ENCODE measurements around the gene TRIM62. TPM values are rescaled to one million over a fixed set of nuclear protein-coding genes. Genes with fewer than 3 reads are reported as not detected.

The TRIM62 gene
- total and polyA plus RNA-seq, 2 experiments from 2014 or later = 2.9 to 18.9 TPM

DNA sequence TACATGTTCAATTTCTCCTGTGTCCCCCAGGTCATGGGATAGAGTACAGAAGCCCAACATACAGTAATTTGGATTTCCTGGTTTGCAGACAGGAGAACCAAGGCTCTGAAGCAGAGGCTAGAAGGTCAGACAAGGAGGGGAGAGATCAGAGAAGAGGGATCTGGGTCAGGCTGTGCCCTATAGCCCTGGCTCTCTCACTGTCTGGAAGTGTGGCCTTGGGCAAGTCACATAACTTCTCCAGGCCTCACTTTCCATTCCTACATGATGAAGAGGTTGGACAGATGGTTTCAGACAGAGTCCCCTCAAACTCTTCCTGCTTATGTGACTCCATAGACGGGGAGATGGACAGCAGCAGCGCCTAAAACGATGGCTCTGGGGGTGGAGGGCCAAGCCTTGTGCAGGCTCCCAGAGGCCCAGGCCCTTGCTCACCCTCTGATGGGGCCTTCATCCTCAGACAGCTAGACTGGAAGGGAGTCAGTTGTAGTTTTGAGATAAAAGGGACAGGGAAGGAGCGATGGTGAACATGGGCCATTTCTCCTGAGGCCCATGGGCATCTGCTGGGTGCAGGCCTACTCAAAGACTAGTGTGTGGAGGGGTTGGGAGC, 2.9 kb downstream of the TRIM62 start:
- no peaks in the 10 kb centered on the region for H3K9me3 Mint-ChIP-seq

More for the DNA sequence above, 2.9 kb downstream of the TRIM62 start:
- H3K27ac Mint-ChIP-seq = no peak overlapping the region
- H3K4me2 ChIP-seq = no peak overlapping the region
- H3K4me1 Mint-ChIP-seq = peaks cover 26% of the 10 kb centered on the region
- H3K79me2 ChIP-seq (replicated peaks; ENCODE audit: insufficient read depth) = peaks cover 4% of the 10 kb centered on the region; the same call in 1 of the 2 replicates
- H3K27me3 ChIP-seq (ENCODE audit: insufficient read depth) = peaks cover 5% of the 10 kb centered on the region; the same call in 1 of the 2 replicates
- H3K36me3 Mint-ChIP-seq (ENCODE audit: low read depth) = peaks cover 3% of the 10 kb centered on the region; the same call in 1 of the 3 replicates
- H3K4me3 ChIP-seq = no peak overlapping the region
- H2AFZ ChIP-seq = no peak overlapping the region
- no peaks in the 10 kb centered on the region for H3F3A ChIP-seq (replicated peaks; ENCODE audit: low read depth)
- H3K9me2 ChIP-seq (ENCODE audit: insufficient read depth) = peaks cover 3% of the 10 kb centered on the region; the same call in 1 of the 2 replicates
- TF ChIP-seq ZNF331 (CRISPR knock-in tag; IDR thresholded peaks at IDR 0.05; ENCODE audit: low read depth) = no peak
- TF ChIP-seq, protein P1, sequence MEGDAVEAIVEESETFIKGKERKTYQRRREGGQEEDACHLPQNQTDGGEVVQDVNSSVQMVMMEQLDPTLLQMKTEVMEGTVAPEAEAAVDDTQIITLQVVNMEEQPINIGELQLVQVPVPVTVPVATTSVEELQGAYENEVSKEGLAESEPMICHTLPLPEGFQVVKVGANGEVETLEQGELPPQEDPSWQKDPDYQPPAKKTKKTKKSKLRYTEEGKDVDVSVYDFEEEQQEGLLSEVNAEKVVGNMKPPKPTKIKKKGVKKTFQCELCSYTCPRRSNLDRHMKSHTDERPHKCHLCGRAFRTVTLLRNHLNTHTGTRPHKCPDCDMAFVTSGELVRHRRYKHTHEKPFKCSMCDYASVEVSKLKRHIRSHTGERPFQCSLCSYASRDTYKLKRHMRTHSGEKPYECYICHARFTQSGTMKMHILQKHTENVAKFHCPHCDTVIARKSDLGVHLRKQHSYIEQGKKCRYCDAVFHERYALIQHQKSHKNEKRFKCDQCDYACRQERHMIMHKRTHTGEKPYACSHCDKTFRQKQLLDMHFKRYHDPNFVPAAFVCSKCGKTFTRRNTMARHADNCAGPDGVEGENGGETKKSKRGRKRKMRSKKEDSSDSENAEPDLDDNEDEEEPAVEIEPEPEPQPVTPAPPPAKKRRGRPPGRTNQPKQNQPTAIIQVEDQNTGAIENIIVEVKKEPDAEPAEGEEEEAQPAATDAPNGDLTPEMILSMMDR (conservative IDR thresholded peaks at IDR 0.05; ENCODE audit: low read depth in 2 of 2) = no peak
- TF ChIP-seq, protein P2, sequence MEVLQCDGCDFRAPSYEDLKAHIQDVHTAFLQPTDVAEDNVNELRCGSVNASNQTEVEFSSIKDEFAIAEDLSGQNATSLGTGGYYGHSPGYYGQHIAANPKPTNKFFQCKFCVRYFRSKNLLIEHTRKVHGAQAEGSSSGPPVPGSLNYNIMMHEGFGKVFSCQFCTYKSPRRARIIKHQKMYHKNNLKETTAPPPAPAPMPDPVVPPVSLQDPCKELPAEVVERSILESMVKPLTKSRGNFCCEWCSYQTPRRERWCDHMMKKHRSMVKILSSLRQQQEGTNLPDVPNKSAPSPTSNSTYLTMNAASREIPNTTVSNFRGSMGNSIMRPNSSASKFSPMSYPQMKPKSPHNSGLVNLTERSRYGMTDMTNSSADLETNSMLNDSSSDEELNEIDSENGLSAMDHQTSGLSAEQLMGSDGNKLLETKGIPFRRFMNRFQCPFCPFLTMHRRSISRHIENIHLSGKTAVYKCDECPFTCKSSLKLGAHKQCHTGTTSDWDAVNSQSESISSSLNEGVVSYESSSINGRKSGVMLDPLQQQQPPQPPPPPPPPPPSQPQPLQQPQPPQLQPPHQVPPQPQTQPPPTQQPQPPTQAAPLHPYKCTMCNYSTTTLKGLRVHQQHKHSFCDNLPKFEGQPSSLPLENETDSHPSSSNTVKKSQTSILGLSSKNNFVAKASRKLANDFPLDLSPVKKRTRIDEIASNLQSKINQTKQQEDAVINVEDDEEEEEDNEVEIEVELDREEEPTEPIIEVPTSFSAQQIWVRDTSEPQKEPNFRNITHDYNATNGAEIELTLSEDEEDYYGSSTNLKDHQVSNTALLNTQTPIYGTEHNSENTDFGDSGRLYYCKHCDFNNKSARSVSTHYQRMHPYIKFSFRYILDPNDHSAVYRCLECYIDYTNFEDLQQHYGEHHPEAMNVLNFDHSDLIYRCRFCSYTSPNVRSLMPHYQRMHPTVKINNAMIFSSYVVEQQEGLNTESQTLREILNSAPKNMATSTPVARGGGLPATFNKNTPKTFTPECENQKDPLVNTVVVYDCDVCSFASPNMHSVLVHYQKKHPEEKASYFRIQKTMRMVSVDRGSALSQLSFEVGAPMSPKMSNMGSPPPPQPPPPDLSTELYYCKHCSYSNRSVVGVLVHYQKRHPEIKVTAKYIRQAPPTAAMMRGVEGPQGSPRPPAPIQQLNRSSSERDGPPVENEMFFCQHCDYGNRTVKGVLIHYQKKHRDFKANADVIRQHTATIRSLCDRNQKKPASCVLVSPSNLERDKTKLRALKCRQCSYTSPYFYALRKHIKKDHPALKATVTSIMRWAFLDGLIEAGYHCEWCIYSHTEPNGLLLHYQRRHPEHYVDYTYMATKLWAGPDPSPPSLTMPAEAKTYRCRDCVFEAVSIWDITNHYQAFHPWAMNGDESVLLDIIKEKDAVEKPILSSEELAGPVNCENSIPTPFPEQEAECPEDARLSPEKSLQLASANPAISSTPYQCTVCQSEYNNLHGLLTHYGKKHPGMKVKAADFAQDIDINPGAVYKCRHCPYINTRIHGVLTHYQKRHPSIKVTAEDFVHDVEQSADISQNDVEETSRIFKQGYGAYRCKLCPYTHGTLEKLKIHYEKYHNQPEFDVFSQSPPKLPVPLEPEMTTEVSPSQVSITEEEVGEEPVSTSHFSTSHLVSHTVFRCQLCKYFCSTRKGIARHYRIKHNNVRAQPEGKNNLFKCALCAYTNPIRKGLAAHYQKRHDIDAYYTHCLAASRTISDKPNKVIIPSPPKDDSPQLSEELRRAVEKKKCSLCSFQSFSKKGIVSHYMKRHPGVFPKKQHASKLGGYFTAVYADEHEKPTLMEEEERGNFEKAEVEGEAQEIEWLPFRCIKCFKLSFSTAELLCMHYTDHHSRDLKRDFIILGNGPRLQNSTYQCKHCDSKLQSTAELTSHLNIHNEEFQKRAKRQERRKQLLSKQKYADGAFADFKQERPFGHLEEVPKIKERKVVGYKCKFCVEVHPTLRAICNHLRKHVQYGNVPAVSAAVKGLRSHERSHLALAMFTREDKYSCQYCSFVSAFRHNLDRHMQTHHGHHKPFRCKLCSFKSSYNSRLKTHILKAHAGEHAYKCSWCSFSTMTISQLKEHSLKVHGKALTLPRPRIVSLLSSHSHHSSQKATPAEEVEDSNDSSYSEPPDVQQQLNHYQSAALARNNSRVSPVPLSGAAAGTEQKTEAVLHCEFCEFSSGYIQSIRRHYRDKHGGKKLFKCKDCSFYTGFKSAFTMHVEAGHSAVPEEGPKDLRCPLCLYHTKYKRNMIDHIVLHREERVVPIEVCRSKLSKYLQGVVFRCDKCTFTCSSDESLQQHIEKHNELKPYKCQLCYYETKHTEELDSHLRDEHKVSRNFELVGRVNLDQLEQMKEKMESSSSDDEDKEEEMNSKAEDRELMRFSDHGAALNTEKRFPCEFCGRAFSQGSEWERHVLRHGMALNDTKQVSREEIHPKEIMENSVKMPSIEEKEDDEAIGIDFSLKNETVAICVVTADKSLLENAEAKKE (CRISPR knock-in tag; IDR thresholded peaks at IDR 0.05) = no peak
- TF ChIP-seq POLR2AphosphoS5 (IDR thresholded peaks at IDR 0.05; ENCODE audit: low read depth) = no peak
- TF ChIP-seq EZH2phosphoT487 (IDR thresholded peaks at IDR 0.05; ENCODE audit: unreplicated experiment) = no peak
- TF ChIP-seq EZH2 (IDR thresholded peaks at IDR 0.05; ENCODE audit: low read depth, unreplicated experiment) = no peak
- TF ChIP-seq CREB1 (CRISPR knock-in tag; IDR thresholded peaks at IDR 0.05; ENCODE audit: low read depth) = no peak
- TF ChIP-seq NANOG (IDR thresholded peaks at IDR 0.05; ENCODE audit: borderline replicate concordance) = no peak
- TF ChIP-seq STAT1 (IDR thresholded peaks at IDR 0.05; ENCODE audit: unreplicated experiment) = no peak
- TF ChIP-seq, protein P3, sequence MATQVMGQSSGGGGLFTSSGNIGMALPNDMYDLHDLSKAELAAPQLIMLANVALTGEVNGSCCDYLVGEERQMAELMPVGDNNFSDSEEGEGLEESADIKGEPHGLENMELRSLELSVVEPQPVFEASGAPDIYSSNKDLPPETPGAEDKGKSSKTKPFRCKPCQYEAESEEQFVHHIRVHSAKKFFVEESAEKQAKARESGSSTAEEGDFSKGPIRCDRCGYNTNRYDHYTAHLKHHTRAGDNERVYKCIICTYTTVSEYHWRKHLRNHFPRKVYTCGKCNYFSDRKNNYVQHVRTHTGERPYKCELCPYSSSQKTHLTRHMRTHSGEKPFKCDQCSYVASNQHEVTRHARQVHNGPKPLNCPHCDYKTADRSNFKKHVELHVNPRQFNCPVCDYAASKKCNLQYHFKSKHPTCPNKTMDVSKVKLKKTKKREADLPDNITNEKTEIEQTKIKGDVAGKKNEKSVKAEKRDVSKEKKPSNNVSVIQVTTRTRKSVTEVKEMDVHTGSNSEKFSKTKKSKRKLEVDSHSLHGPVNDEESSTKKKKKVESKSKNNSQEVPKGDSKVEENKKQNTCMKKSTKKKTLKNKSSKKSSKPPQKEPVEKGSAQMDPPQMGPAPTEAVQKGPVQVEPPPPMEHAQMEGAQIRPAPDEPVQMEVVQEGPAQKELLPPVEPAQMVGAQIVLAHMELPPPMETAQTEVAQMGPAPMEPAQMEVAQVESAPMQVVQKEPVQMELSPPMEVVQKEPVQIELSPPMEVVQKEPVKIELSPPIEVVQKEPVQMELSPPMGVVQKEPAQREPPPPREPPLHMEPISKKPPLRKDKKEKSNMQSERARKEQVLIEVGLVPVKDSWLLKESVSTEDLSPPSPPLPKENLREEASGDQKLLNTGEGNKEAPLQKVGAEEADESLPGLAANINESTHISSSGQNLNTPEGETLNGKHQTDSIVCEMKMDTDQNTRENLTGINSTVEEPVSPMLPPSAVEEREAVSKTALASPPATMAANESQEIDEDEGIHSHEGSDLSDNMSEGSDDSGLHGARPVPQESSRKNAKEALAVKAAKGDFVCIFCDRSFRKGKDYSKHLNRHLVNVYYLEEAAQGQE (IDR thresholded peaks at IDR 0.05; ENCODE audit: unreplicated experiment) = no peak
- TF ChIP-seq, protein P4, sequence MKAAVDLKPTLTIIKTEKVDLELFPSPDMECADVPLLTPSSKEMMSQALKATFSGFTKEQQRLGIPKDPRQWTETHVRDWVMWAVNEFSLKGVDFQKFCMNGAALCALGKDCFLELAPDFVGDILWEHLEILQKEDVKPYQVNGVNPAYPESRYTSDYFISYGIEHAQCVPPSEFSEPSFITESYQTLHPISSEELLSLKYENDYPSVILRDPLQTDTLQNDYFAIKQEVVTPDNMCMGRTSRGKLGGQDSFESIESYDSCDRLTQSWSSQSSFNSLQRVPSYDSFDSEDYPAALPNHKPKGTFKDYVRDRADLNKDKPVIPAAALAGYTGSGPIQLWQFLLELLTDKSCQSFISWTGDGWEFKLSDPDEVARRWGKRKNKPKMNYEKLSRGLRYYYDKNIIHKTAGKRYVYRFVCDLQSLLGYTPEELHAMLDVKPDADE (IDR thresholded peaks at IDR 0.05) = no peak
- no peak for TF ChIP-seq ZNF114 (CRISPR knock-in tag; IDR thresholded peaks at IDR 0.05)
- no peak for TF ChIP-seq JUNB (IDR thresholded peaks at IDR 0.05; ENCODE audit: unreplicated experiment)
- no peak overlapping the region for H3K27ac ChIP-seq (ENCODE audit: low read depth)
- H3K4me1 ChIP-seq (ENCODE audit: insufficient read depth) = peaks cover 25% of the 10 kb centered on the region
- H4K20me1 ChIP-seq (replicated peaks; ENCODE audit: insufficient read depth) = no peaks in the 10 kb centered on the region; the same call in 1 of the 2 replicates
- ATAC-seq = no peak
- no peaks in the 10 kb centered on the region for H3K36me3 ChIP-seq (ENCODE audit: insufficient read depth)
- peaks cover 15% of the 10 kb centered on the region for H3K27me3 Mint-ChIP-seq (ENCODE audit: insufficient read depth, low read depth, poor library complexity)
- no peak for DNase-seq (ENCODE audit: low spot score)
- H3K4me3 Mint-ChIP-seq = no peak overlapping the region

Data from GM23338 (cell line).